Transverse colon (tissue), 4 donors: ENCODE data around the gene DYNC1I1.

Experiments
- EP300 ChIP-seq: sonication (generic); formaldehyde crosslinking; IDR thresholded peaks from one replicate; pipeline ENCODE4 v1.6.1; 2017; ENCODE audit warnings: antibody characterized with exemption, low read depth
- POLR2A ChIP-seq: fragments of 450-650 bp; IDR thresholded peaks from one replicate; pipeline ENCODE4 v1.6.1; 2016; ENCODE audit warnings: antibody characterized with exemption, mild to moderate bottlenecking, moderate library complexity
- POLR2AphosphoS5 ChIP-seq, 3 donors: sonication (generic); formaldehyde crosslinking; IDR thresholded peaks; one replicate each; pipeline ENCODE4 v1.6.1; 2016; ENCODE audit warnings: antibody characterized with exemption in 3 of 3
- TF ChIP-seq, protein P1 (sequence below), 5 experiments: fragments of 200-600 bp in 3 of 5; fragments of 450-650 bp in 2 of 5; sonication (generic) in 3 of 5; IDR thresholded peaks; 1 replicate in 2 of 5; 2 replicates in 3 of 5; pipeline ENCODE4 v1.5.1; 2016 to 2017; ENCODE audit warnings: antibody characterized with exemption in 5 of 5, inconsistent platforms in 3 of 5, mild to moderate bottlenecking in 2 of 5, moderate library complexity in 1 of 5

DNA sequence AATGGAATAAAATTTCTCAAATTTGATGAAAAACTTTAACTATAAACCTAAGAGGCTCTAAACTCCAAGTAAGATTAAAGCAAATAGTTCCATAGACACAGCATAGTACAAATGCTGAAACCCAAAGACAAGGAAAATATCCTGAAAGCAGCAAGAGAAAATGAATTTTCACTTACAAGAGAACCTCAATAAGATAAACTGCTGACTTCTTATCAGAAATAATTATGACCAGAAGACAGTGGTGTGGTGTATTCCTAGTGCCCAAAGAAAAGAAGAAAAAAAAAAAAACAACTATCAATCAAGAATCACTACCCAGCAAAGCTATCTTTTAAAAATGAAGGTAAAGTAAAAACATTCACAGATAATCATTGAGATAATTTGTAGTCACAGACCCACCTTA lies 106.3 kb downstream of the DYNC1I1 start:
- TF ChIP-seq POLR2AphosphoS5 (IDR thresholded peaks at IDR 0.05) (no peak), EP300 (no peak), POLR2A (no peak)
- TF ChIP-seq, protein P1, sequence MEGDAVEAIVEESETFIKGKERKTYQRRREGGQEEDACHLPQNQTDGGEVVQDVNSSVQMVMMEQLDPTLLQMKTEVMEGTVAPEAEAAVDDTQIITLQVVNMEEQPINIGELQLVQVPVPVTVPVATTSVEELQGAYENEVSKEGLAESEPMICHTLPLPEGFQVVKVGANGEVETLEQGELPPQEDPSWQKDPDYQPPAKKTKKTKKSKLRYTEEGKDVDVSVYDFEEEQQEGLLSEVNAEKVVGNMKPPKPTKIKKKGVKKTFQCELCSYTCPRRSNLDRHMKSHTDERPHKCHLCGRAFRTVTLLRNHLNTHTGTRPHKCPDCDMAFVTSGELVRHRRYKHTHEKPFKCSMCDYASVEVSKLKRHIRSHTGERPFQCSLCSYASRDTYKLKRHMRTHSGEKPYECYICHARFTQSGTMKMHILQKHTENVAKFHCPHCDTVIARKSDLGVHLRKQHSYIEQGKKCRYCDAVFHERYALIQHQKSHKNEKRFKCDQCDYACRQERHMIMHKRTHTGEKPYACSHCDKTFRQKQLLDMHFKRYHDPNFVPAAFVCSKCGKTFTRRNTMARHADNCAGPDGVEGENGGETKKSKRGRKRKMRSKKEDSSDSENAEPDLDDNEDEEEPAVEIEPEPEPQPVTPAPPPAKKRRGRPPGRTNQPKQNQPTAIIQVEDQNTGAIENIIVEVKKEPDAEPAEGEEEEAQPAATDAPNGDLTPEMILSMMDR (IDR thresholded peaks at IDR 0.05), result no peak
